ENCODE measurements around the gene MRPL53. TPM values are rescaled to one million over a fixed set of nuclear protein-coding genes. Genes with fewer than 3 reads are reported as not detected.
A peak's percentile ranks its signal among the peaks of the same experiment; 100 is the strongest.

The MRPL53 gene
- total and polyA plus RNA-seq, 2 of the 13 experiments (the other 11 are each of a cell fraction or from before 2014, with no cell fraction given), result 34.3 to 51.9 TPM

DNA sequence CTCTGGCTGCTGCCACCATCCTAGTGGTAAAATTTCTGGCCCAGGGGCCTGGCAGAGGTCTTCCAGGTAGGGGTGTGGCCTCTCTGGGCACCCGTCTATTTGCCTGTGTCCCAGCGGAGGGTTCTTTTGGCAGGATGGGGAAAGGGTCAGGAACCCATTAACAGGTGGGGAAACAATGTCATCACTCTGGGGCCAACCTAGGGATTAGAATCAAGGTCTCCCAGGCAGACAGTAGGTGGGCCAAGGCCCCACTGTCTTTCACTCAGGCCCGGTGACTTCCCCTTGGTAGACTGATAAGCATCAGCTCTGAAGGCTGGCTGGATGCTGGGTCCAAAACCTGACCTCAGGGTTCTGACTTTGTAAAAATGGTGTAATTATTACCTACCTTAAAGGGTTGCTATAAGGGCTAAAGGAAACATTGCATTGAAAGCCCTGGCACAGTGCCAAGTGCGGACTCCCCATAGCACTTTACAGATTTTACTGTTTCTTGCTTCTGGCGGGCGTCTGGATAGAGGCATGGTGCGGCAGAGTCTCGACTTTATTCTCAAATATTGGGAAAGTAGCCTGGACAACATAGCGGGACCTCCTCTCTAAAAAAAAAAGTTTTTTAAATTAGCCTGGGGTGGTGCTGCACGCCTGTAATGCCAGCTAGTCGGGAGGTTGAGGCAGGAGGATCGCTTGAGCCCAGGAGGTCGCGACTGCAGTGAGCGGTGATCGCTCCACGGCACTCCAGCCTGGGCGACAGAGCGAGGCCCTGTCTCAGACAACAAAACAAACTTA lies 24.7 kb upstream of the MRPL53 start (continued):
- TF ChIP-seq, protein P1, sequence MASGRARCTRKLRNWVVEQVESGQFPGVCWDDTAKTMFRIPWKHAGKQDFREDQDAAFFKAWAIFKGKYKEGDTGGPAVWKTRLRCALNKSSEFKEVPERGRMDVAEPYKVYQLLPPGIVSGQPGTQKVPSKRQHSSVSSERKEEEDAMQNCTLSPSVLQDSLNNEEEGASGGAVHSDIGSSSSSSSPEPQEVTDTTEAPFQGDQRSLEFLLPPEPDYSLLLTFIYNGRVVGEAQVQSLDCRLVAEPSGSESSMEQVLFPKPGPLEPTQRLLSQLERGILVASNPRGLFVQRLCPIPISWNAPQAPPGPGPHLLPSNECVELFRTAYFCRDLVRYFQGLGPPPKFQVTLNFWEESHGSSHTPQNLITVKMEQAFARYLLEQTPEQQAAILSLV (CRISPR knock-in tag; IDR thresholded peaks at IDR 0.05; ENCODE audit: borderline replicate concordance), result no peak
- TF ChIP-seq, protein P2, sequence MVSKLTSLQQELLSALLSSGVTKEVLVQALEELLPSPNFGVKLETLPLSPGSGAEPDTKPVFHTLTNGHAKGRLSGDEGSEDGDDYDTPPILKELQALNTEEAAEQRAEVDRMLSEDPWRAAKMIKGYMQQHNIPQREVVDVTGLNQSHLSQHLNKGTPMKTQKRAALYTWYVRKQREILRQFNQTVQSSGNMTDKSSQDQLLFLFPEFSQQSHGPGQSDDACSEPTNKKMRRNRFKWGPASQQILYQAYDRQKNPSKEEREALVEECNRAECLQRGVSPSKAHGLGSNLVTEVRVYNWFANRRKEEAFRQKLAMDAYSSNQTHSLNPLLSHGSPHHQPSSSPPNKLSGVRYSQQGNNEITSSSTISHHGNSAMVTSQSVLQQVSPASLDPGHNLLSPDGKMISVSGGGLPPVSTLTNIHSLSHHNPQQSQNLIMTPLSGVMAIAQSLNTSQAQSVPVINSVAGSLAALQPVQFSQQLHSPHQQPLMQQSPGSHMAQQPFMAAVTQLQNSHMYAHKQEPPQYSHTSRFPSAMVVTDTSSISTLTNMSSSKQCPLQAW (CRISPR knock-in tag; IDR thresholded peaks at IDR 0.05), result 0 out of 2 replicates have a peak, but pooled peaks have one; percentile 44
- TF ChIP-seq, protein P3, sequence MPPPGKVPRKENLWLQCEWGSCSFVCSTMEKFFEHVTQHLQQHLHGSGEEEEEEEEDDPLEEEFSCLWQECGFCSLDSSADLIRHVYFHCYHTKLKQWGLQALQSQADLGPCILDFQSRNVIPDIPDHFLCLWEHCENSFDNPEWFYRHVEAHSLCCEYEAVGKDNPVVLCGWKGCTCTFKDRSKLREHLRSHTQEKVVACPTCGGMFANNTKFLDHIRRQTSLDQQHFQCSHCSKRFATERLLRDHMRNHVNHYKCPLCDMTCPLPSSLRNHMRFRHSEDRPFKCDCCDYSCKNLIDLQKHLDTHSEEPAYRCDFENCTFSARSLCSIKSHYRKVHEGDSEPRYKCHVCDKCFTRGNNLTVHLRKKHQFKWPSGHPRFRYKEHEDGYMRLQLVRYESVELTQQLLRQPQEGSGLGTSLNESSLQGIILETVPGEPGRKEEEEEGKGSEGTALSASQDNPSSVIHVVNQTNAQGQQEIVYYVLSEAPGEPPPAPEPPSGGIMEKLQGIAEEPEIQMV (CRISPR knock-in tag; IDR thresholded peaks at IDR 0.05; ENCODE audit: low read depth), result no peak
- TF ChIP-seq HNF4G (IDR thresholded peaks at IDR 0.05; ENCODE audit: borderline replicate concordance, low read depth, low read length) (peak; percentile 66; the same call in 1 of the 2 replicates), HNF4G (CRISPR knock-in tag; IDR thresholded peaks at IDR 0.05; ENCODE audit: borderline replicate concordance, low read depth) (0 out of 2 replicates have a peak, but pooled peaks have one; percentile 50), KDM6A (CRISPR knock-in tag; IDR thresholded peaks at IDR 0.05; ENCODE audit: low read depth) (no peak), SP4 (CRISPR knock-in tag; IDR thresholded peaks at IDR 0.05) (peak; percentile 46; the same call in 1 of the 2 replicates), ZNF354B (CRISPR knock-in tag; IDR thresholded peaks at IDR 0.05) (no peak), SOX5 (CRISPR knock-in tag; IDR thresholded peaks at IDR 0.05; ENCODE audit: borderline replicate concordance) (peak; percentile 24; the same call in 1 of the 2 replicates), SCMH1 (CRISPR knock-in tag; IDR thresholded peaks at IDR 0.05; ENCODE audit: borderline replicate concordance) (no peak), NR3C1 (CRISPR knock-in tag; IDR thresholded peaks at IDR 0.05) (no peak), NR2C2 (CRISPR knock-in tag; IDR thresholded peaks at IDR 0.05; ENCODE audit: borderline replicate concordance) (peak; percentile 70), ZNF207 (IDR thresholded peaks at IDR 0.05; ENCODE audit: borderline replicate concordance) (no peak)
- TF ChIP-seq, protein P4, sequence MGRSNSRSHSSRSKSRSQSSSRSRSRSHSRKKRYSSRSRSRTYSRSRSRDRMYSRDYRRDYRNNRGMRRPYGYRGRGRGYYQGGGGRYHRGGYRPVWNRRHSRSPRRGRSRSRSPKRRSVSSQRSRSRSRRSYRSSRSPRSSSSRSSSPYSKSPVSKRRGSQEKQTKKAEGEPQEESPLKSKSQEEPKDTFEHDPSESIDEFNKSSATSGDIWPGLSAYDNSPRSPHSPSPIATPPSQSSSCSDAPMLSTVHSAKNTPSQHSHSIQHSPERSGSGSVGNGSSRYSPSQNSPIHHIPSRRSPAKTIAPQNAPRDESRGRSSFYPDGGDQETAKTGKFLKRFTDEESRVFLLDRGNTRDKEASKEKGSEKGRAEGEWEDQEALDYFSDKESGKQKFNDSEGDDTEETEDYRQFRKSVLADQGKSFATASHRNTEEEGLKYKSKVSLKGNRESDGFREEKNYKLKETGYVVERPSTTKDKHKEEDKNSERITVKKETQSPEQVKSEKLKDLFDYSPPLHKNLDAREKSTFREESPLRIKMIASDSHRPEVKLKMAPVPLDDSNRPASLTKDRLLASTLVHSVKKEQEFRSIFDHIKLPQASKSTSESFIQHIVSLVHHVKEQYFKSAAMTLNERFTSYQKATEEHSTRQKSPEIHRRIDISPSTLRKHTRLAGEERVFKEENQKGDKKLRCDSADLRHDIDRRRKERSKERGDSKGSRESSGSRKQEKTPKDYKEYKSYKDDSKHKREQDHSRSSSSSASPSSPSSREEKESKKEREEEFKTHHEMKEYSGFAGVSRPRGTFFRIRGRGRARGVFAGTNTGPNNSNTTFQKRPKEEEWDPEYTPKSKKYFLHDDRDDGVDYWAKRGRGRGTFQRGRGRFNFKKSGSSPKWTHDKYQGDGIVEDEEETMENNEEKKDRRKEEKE (IDR thresholded peaks at IDR 0.05), result no peak
- TF ChIP-seq, protein P5, sequence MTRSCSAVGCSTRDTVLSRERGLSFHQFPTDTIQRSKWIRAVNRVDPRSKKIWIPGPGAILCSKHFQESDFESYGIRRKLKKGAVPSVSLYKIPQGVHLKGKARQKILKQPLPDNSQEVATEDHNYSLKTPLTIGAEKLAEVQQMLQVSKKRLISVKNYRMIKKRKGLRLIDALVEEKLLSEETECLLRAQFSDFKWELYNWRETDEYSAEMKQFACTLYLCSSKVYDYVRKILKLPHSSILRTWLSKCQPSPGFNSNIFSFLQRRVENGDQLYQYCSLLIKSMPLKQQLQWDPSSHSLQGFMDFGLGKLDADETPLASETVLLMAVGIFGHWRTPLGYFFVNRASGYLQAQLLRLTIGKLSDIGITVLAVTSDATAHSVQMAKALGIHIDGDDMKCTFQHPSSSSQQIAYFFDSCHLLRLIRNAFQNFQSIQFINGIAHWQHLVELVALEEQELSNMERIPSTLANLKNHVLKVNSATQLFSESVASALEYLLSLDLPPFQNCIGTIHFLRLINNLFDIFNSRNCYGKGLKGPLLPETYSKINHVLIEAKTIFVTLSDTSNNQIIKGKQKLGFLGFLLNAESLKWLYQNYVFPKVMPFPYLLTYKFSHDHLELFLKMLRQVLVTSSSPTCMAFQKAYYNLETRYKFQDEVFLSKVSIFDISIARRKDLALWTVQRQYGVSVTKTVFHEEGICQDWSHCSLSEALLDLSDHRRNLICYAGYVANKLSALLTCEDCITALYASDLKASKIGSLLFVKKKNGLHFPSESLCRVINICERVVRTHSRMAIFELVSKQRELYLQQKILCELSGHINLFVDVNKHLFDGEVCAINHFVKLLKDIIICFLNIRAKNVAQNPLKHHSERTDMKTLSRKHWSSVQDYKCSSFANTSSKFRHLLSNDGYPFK (CRISPR knock-in tag; IDR thresholded peaks at IDR 0.05; ENCODE audit: borderline replicate concordance), result no peak
- TF ChIP-seq, protein P6, sequence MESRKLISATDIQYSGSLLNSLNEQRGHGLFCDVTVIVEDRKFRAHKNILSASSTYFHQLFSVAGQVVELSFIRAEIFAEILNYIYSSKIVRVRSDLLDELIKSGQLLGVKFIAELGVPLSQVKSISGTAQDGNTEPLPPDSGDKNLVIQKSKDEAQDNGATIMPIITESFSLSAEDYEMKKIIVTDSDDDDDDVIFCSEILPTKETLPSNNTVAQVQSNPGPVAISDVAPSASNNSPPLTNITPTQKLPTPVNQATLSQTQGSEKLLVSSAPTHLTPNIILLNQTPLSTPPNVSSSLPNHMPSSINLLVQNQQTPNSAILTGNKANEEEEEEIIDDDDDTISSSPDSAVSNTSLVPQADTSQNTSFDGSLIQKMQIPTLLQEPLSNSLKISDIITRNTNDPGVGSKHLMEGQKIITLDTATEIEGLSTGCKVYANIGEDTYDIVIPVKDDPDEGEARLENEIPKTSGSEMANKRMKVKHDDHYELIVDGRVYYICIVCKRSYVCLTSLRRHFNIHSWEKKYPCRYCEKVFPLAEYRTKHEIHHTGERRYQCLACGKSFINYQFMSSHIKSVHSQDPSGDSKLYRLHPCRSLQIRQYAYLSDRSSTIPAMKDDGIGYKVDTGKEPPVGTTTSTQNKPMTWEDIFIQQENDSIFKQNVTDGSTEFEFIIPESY (CRISPR knock-in tag; IDR thresholded peaks at IDR 0.05), result no peak

Measured in HepG2 (cell line).